NK-92 treated with Interleukin-12 subunit alpha and Interleukin-12 subunit beta, amount 100 ng/mL, for 24 hours (cell line): ENCODE results near the gene PWWP2B.
A peak's percentile ranks its signal among the peaks of the same experiment; 100 is the strongest.
"Not testable (repeated sequence)": the region's sequence is repeated elsewhere in the genome, so short reads cannot be mapped to it uniquely, and the experiment has no call there.

ENCODE experiments used
- DNase-seq: peaks from one replicate; lab custom pipeline; 2025; lab: John Stamatoyannopoulos, UW

The PWWP2B gene

GRCh38 chr10:132434405-132435005 is 37.5 kb downstream of the PWWP2B start:
- no peak for DNase-seq

DNA sequence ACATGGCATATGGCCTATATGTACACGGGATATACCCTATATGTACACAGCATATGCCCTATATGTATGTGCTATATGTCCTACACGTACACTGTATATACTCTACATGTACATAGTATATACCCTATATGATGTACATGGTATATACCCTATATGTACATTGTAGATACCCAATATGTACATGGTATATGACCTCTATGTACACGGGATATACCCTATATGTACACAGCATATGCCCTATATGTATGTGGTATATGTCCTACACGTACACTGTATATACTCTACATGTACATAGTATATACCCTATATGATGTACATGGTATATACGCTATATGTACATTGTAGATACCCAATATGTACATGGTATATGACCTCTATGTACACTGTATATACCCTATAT is 38.3 kb downstream of the PWWP2B start:
- DNase-seq, result not testable (repeated sequence)

- DNase-seq, result not testable (repeated sequence)
Observed at GRCh38 chr10:132436096-132436495, 39.1 kb downstream of the PWWP2B start.

DNA sequence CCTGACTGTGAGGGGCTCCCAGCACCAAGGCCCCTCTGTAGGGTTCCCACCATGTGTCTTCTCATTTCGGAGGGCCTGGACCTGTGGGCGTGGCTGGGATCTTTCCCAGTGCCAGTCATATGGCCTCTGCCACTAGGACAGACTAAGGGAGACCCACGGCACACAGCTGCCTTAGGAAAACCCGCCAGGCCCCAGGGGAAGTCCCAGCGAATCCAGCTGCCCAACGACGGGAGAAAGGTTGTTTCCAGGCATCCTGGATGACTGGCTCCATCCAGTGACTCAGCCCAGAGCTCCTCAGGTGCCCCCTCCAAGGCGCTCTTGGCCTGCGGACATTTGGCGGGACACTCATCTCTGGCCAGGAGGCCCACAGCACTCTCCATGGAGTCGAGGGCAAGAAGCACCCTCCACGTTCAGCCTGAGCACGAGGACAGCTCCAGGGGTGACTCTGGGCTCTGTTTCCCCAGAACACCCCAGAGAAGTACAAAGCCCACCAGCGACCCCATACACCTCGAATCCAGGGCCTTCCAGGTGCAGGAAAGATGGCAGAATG is 39.9 kb downstream of the PWWP2B start:
- no peak for DNase-seq

DNA sequence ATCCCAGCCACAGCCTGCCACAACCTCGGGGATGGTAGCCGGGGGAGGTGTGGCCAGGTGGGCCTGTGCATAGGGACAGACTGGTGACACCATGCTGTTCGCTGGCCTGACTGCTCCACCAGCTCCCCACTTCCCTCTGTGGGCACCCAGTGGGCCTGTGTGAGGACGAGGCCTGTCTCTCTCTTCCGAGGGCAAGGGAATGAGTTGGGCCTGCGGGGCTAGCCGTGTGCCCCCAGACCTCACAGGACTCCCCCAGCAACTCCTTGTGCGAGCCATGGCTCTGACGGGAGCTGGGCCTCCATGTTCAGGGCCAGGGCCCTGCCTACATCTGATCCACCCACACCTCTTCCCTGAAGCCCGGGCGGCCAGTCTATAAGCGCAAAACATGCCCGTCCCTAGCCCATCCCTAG is 40.5 kb downstream of the PWWP2B start:
- DNase-seq, result no peak

- DNase-seq, result no peak
Observed at GRCh38 chr10:132438091-132439024, 41.4 kb downstream of the PWWP2B start.

DNA sequence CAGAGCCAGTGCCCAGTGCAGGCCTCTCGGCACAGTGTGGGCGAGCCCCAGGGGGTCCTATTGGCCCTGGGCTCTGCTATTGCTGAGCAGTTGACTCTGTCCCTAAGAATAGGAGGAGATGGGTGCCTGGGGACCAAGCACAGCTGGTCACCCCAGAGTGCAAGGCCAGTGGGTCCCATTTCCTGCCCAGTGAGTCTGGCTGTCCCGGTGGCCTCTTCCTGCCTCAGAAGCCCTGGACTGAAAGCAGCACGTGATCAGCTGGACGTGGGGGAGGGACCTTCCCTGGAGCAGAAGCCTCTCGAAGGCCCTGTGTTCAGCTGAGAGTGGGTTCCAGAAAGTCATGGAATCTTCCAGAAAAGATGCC is 42.0 kb downstream of the PWWP2B start:
- no peak for DNase-seq

- DNase-seq, result no peak
Observed at GRCh38 chr10:132439424-132440163, 42.6 kb downstream of the PWWP2B start.

GRCh38 chr10:132440791-132441565 is 44.0 kb downstream of the PWWP2B start:
- no peak for DNase-seq

DNA sequence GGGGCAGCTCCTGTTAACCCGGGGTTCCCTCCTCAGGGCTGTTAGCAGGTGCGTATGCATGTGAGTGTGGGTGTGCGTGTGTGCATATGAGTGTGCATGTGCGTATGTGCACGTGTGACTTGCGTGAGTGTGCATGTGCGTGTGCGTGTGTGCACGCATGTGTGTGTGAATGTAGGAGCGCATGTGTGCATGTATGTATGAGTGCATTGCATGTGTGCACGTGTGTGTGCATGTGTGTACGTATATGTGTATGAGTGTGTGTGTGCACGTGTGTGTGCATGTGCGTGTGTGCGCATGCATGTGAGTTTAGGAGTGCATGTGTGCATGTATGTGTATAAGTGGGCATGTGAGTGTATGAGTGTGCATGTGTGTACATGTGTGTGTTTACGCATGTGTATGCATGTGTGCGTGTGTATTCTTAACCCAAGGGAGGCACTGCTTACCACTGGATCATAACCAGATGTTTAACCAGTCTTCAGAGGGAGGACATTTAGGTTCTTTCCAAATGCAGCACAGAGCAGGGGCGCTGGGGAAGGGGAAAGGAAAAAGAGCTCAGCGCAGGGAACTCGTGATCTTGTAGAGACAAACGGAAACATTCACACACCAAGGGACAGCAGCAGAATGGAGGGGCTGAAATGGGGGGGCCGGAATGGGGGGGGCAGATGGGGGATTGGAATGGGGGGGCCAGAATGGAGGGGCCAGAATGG is 45.0 kb downstream of the PWWP2B start:
- DNase-seq, result no peak

GRCh38 chr10:132442636-132443035 is 45.6 kb downstream of the PWWP2B start:
- no peak for DNase-seq

- peak; percentile 19 for DNase-seq
Observed at GRCh38 chr10:132443605-132443982, 46.6 kb downstream of the PWWP2B start.

GRCh38 chr10:132443983-132444876 is 47.2 kb downstream of the PWWP2B start:
- no peak for DNase-seq

DNA sequence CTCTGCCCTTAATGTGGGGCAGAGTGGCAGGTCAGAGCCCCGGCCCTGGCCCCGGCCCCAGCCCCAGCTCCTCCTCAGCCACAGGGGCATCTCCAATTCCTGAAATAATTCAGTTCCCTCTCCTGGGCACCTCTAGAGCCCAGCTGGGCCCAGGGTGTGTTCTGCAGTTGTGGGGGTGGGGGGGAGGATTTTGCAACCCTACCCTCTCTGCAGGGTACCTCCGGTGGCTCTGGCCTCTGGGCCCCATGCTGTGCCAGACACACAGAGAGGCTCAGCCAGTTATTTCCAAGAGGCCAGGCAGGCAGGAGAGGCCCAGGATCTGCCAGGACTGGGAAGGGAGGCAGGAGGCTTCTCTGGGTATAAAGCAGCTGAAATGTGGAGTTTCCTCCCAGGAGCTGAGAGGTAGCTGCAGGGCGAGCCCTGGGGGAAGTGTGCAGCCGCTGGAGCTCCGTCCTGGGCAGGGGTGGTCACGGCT is 47.9 kb downstream of the PWWP2B start:
- no peak for DNase-seq

- DNase-seq, result no peak
Observed at GRCh38 chr10:132445516-132446194, 48.7 kb downstream of the PWWP2B start.

DNA sequence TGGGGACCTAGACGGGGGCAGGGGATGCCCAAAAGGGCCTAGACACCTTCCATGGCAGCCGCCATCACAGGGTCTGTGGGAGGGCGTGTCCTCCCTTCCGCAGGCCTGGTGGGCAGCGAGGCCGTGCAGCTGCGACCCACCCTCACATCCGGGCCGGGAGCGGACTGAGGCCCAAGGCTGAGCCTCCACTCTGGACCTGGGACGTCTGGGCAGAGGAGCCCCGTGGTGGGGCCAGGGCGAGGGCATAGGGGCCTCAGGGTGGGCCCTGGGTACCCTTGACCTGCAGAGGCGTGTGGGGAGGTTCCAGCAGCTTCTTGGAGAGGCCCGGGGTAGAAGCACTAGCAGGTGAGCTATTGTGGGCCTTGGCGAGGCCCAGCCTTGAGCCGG is 49.2 kb downstream of the PWWP2B start:
- no peak for DNase-seq

DNA sequence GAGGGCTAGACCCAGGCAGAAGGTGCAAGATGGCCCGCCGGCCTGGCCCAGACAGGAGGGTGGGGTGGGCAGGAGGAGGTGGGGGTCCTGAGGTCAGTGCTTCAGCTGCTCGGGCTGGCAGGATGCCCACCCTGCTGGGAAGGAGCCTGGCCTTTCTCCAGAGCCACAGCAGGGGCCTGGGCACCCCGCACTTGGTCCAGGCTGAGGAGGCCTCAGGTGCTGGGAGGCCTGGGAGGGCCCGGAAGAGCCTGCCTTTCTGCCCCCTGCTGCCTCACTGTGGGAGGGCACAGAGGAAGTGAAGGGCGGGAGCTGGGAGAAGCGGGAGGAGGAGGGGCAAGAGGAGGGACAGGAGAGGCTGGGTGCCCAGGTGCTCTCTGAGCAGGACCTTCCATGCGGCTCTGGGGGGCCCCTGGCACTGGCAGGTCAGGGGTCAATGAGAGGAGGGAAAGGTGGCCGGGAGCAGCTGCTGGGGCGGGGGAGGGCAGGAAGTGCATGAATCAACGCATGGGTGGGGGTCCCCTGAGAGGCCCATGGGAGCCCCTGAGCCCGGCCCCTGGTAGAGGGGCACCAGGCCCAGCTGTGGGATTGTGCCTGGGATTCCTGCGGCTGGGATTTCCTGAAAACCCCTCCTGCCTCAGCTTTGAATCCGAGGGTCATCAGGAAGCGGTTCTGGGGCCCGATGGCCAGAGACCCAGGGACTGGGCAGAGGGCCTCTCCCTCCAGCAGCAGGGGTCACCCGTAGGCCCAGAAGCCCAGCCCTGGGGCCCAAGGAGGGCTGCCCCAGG is 49.9 kb downstream of the PWWP2B start:
- no peak for DNase-seq

DNA sequence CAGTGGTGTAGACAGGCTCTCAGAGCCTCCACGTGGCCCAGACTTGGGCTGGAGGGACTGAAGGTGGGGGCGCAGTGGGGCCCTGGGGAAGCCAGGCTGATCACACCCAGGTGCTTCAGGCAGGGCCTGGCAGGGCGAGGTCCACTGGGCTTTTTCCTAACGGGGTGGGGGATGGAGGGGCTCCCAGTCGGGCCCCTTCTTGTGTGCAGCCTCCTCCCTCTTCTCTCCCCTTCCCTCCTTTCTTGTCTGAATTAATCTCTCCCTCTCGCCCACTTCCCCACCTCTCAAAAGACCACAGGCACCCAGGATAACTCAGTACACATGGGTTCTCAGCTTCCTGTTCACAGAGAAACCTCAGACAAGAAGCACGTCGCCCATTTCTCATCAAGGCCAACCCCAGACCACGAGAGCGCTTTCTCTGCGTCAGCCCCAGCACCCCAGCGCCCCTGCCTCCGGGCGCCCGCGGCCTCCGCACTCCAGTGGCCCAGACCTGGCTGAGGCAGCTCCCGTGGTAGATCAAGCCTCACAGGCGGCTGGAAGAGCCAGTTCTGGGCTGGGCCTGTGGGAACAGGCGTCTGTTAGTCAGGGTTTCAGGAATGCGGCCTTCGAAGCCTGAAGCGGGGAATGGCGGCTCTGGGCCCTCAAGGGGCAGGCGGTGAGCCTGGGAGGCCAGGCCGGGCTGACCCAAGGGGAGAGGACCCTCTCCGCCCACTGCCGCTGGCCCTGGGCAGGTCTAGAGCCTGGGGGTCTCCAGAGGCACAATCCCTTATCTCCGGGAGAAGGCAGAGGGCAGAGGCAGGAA is 50.6 kb downstream of the PWWP2B start:
- peak; percentile 31 for DNase-seq
